Activated CD4-positive, alpha-beta T cell treated with anti-CD3 and anti-CD28 coated beads, Interleukin-2, amount 50 U/mL, for 1 hour (primary cell): ENCODE results near the gene SKAP1.
"Not testable (repeated sequence)": the region's sequence is repeated elsewhere in the genome, so short reads cannot be mapped to it uniquely, and the experiment has no call there.

ENCODE experiments used
- DNase-seq: peaks from one replicate; pipeline ENCODE4 v3.0.0-alpha.2; 2020

SKAP1 gene

GRCh38 chr17:48412841-48413240, 17.2 kb downstream of the SKAP1 start:
- DNase-seq, result no peak

GRCh38 chr17:48410821-48411220, 19.2 kb downstream of the SKAP1 start:
- not testable (repeated sequence) for DNase-seq

- DNase-seq, result no peak
Measured at GRCh38 chr17:48409607-48410006, 20.4 kb downstream of the SKAP1 start.

GRCh38 chr17:48406936-48407567, 23.0 kb downstream of the SKAP1 start:
- no peak for DNase-seq

GRCh38 chr17:48394821-48395220, 35.2 kb downstream of the SKAP1 start:
- DNase-seq, result no peak

GRCh38 chr17:48393283-48393682, 36.7 kb downstream of the SKAP1 start:
- no peak for DNase-seq

GRCh38 chr17:48392857-48393256, 37.2 kb downstream of the SKAP1 start:
- no peak for DNase-seq

GRCh38 chr17:48391444-48391843, 38.6 kb downstream of the SKAP1 start:
- no peak for DNase-seq

- DNase-seq, result no peak
Measured at GRCh38 chr17:48389903-48390302, 40.1 kb downstream of the SKAP1 start.

GRCh38 chr17:48388955-48389743, 40.9 kb downstream of the SKAP1 start:
- DNase-seq, result no peak

- no peak for DNase-seq
Measured at GRCh38 chr17:48386826-48387225, 43.2 kb downstream of the SKAP1 start.

GRCh38 chr17:48385319-48385718, 44.7 kb downstream of the SKAP1 start:
- DNase-seq, result no peak

- DNase-seq, result no peak
Measured at GRCh38 chr17:48384164-48384563, 45.9 kb downstream of the SKAP1 start.

GRCh38 chr17:48382989-48383388, 47.0 kb downstream of the SKAP1 start:
- no peak for DNase-seq

GRCh38 chr17:48378708-48379392, 51.2 kb downstream of the SKAP1 start:
- DNase-seq, result no peak

- no peak for DNase-seq
Measured at GRCh38 chr17:48378238-48378637, 51.8 kb downstream of the SKAP1 start.

GRCh38 chr17:48376682-48377325, 53.2 kb downstream of the SKAP1 start:
- no peak for DNase-seq

GRCh38 chr17:48375356-48375755, 54.7 kb downstream of the SKAP1 start:
- no peak for DNase-seq

GRCh38 chr17:48374650-48375230, 55.3 kb downstream of the SKAP1 start:
- DNase-seq, result peak; percentile 12

GRCh38 chr17:48373883-48374282, 56.1 kb downstream of the SKAP1 start:
- no peak for DNase-seq

- no peak for DNase-seq
Measured at GRCh38 chr17:48373130-48373830, 56.7 kb downstream of the SKAP1 start.

GRCh38 chr17:48368967-48369366, 61.0 kb downstream of the SKAP1 start:
- DNase-seq, result not testable (repeated sequence)
